SIG-M5 (cell line): ENCODE results near the gene PEAK1.

Source experiments
- DNase-seq: peaks from one replicate; lab custom pipeline; 2025; lab: John Stamatoyannopoulos, UW

Gene PEAK1

GRCh38 chr15:77398927-77399326, 21.0 kb downstream of the PEAK1 start:
- no peak for DNase-seq

- no peak for DNase-seq
Observed at GRCh38 chr15:77396692-77397091, 23.2 kb downstream of the PEAK1 start.

- DNase-seq: no peak
Observed at GRCh38 chr15:77395013-77395774, 24.7 kb downstream of the PEAK1 start.

GRCh38 chr15:77393471-77393840, 26.4 kb downstream of the PEAK1 start:
- DNase-seq: no peak

- no peak for DNase-seq
Observed at GRCh38 chr15:77392762-77393470, 27.0 kb downstream of the PEAK1 start.

GRCh38 chr15:77391372-77391951, 28.4 kb downstream of the PEAK1 start:
- DNase-seq: no peak

GRCh38 chr15:77387365-77388105, 32.4 kb downstream of the PEAK1 start:
- DNase-seq: no peak

- DNase-seq: no peak
Observed at GRCh38 chr15:77386626-77387025, 33.3 kb downstream of the PEAK1 start.

- DNase-seq: no peak
Observed at GRCh38 chr15:77384589-77385359, 35.1 kb downstream of the PEAK1 start.

GRCh38 chr15:77384086-77384485, 35.8 kb downstream of the PEAK1 start:
- no peak for DNase-seq

GRCh38 chr15:77380033-77380432, 39.9 kb downstream of the PEAK1 start:
- DNase-seq: no peak

GRCh38 chr15:77376770-77377169, 43.1 kb downstream of the PEAK1 start:
- no peak for DNase-seq

- no peak for DNase-seq
Observed at GRCh38 chr15:77375133-77375532, 44.8 kb downstream of the PEAK1 start.

- DNase-seq: no peak
Observed at GRCh38 chr15:77373441-77373840, 46.5 kb downstream of the PEAK1 start.

GRCh38 chr15:77371850-77372563, 47.9 kb downstream of the PEAK1 start:
- DNase-seq: no peak

GRCh38 chr15:77370580-77370979, 49.3 kb downstream of the PEAK1 start:
- DNase-seq: no peak

- DNase-seq: no peak
Observed at GRCh38 chr15:77369168-77369567, 50.7 kb downstream of the PEAK1 start.

GRCh38 chr15:77367631-77368030, 52.3 kb downstream of the PEAK1 start:
- DNase-seq: no peak

GRCh38 chr15:77361456-77361855, 58.4 kb downstream of the PEAK1 start:
- DNase-seq: no peak

GRCh38 chr15:77358545-77359240, 61.2 kb downstream of the PEAK1 start:
- DNase-seq: no peak

- no peak for DNase-seq
Observed at GRCh38 chr15:77356305-77356704, 63.6 kb downstream of the PEAK1 start.
